Activated gamma-delta T cell treated with anti-CD3 and anti-CD28 coated beads, Interleukin-2, amount 50 U/mL, for 16 hours (primary cell): ENCODE results near the gene UBXN11.
A peak's percentile ranks its signal among the peaks of the same experiment; 100 is the strongest.

Experiments used
- DNase-seq: peaks from one replicate; pipeline ENCODE4 v3.0.0-alpha.2; 2020; ENCODE audit warnings: low read depth

The UBXN11 gene

GRCh38 chr1:26306290-26307229, at the start of gene UBXN11:
Gene UBXN11, minus strand, starts transcription at chr1:26306636. Its CDS starts 3,753 bp downstream, at chr1:26302883.
- DNase-seq = peak; percentile 91

GRCh38 chr1:26356106-26356505, 49.7 kb upstream of the UBXN11 start:
- DNase-seq = no peak

GRCh38 chr1:26354972-26355371, 48.5 kb upstream of the UBXN11 start:
- DNase-seq = no peak

- no peak for DNase-seq
Measured at GRCh38 chr1:26353976-26354820, 47.8 kb upstream of the UBXN11 start, which contains the start of gene CRYBG2. Gene CRYBG2, minus strand, starts transcription at chr1:26354130. Its CDS starts 7,473 bp downstream, at chr1:26346657.

- no peak for DNase-seq
Measured at GRCh38 chr1:26353210-26353859, 46.9 kb upstream of the UBXN11 start.

- no peak for DNase-seq
Measured at GRCh38 chr1:26352338-26352679, 45.9 kb upstream of the UBXN11 start.

GRCh38 chr1:26351590-26352337, 45.3 kb upstream of the UBXN11 start:
- DNase-seq = no peak

GRCh38 chr1:26350701-26351589, 44.5 kb upstream of the UBXN11 start:
- no peak for DNase-seq

GRCh38 chr1:26350343-26350700, 43.9 kb upstream of the UBXN11 start:
- no peak for DNase-seq

- DNase-seq = no peak
Measured at GRCh38 chr1:26349877-26350244, 43.4 kb upstream of the UBXN11 start.

- no peak for DNase-seq
Measured at GRCh38 chr1:26349188-26349876, 42.9 kb upstream of the UBXN11 start.

- no peak for DNase-seq
Measured at GRCh38 chr1:26346274-26347033, 40.0 kb upstream of the UBXN11 start.

GRCh38 chr1:26345718-26346117, 39.3 kb upstream of the UBXN11 start:
- no peak for DNase-seq

- no peak for DNase-seq
Measured at GRCh38 chr1:26344147-26344920, 37.9 kb upstream of the UBXN11 start.

- DNase-seq = no peak
Measured at GRCh38 chr1:26340047-26340481, 33.6 kb upstream of the UBXN11 start.

- no peak for DNase-seq
Measured at GRCh38 chr1:26338670-26339069, 32.2 kb upstream of the UBXN11 start.

- no peak for DNase-seq
Measured at GRCh38 chr1:26337625-26338024, 31.2 kb upstream of the UBXN11 start.

GRCh38 chr1:26337206-26337535, 30.7 kb upstream of the UBXN11 start:
- no peak for DNase-seq
